ENCODE data around the gene TOLLIP.

GRCh38 chr11:1276866-1277615, 32.4 kb downstream of the TOLLIP start:
- TF ChIP-seq ZC3H10 (CRISPR knock-in tag; IDR thresholded peaks at IDR 0.05) (no peak), OSR1 (CRISPR knock-in tag; IDR thresholded peaks at IDR 0.05) (no peak), PPARA (CRISPR knock-in tag; IDR thresholded peaks at IDR 0.05; ENCODE audit: borderline replicate concordance) (no peak), TCF4 (CRISPR knock-in tag; IDR thresholded peaks at IDR 0.05; ENCODE audit: borderline replicate concordance) (no peak), CSRNP3 (CRISPR knock-in tag; IDR thresholded peaks at IDR 0.05) (no peak), ARNTL (CRISPR knock-in tag; IDR thresholded peaks at IDR 0.05; ENCODE audit: borderline replicate concordance, low read depth) (no peak), GLIS3 (CRISPR knock-in tag; IDR thresholded peaks at IDR 0.05) (no peak), RARB (CRISPR knock-in tag; IDR thresholded peaks at IDR 0.05) (no peak)
- TF ChIP-seq, protein P1, sequence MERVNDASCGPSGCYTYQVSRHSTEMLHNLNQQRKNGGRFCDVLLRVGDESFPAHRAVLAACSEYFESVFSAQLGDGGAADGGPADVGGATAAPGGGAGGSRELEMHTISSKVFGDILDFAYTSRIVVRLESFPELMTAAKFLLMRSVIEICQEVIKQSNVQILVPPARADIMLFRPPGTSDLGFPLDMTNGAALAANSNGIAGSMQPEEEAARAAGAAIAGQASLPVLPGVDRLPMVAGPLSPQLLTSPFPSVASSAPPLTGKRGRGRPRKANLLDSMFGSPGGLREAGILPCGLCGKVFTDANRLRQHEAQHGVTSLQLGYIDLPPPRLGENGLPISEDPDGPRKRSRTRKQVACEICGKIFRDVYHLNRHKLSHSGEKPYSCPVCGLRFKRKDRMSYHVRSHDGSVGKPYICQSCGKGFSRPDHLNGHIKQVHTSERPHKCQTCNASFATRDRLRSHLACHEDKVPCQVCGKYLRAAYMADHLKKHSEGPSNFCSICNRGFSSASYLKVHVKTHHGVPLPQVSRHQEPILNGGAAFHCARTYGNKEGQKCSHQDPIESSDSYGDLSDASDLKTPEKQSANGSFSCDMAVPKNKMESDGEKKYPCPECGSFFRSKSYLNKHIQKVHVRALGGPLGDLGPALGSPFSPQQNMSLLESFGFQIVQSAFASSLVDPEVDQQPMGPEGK (CRISPR knock-in tag; IDR thresholded peaks at IDR 0.05; ENCODE audit: borderline replicate concordance): no peak
- TF ChIP-seq, protein P2, sequence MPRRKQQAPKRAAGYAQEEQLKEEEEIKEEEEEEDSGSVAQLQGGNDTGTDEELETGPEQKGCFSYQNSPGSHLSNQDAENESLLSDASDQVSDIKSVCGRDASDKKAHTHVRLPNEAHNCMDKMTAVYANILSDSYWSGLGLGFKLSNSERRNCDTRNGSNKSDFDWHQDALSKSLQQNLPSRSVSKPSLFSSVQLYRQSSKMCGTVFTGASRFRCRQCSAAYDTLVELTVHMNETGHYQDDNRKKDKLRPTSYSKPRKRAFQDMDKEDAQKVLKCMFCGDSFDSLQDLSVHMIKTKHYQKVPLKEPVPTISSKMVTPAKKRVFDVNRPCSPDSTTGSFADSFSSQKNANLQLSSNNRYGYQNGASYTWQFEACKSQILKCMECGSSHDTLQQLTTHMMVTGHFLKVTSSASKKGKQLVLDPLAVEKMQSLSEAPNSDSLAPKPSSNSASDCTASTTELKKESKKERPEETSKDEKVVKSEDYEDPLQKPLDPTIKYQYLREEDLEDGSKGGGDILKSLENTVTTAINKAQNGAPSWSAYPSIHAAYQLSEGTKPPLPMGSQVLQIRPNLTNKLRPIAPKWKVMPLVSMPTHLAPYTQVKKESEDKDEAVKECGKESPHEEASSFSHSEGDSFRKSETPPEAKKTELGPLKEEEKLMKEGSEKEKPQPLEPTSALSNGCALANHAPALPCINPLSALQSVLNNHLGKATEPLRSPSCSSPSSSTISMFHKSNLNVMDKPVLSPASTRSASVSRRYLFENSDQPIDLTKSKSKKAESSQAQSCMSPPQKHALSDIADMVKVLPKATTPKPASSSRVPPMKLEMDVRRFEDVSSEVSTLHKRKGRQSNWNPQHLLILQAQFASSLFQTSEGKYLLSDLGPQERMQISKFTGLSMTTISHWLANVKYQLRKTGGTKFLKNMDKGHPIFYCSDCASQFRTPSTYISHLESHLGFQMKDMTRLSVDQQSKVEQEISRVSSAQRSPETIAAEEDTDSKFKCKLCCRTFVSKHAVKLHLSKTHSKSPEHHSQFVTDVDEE (CRISPR knock-in tag; IDR thresholded peaks at IDR 0.05): no peak
- TF ChIP-seq, protein P3, sequence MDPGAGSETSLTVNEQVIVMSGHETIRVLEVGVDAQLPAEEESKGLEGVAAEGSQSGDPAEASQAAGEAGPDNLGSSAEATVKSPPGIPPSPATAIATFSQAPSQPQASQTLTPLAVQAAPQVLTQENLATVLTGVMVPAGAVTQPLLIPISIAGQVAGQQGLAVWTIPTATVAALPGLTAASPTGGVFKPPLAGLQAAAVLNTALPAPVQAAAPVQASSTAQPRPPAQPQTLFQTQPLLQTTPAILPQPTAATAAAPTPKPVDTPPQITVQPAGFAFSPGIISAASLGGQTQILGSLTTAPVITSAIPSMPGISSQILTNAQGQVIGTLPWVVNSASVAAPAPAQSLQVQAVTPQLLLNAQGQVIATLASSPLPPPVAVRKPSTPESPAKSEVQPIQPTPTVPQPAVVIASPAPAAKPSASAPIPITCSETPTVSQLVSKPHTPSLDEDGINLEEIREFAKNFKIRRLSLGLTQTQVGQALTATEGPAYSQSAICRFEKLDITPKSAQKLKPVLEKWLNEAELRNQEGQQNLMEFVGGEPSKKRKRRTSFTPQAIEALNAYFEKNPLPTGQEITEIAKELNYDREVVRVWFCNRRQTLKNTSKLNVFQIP (CRISPR knock-in tag; IDR thresholded peaks at IDR 0.05; ENCODE audit: borderline replicate concordance, low read depth): no peak
